A549 (cell line): ENCODE measurements around the gene C10orf88. TPM values are rescaled to one million over a fixed set of nuclear protein-coding genes. Genes with fewer than 3 reads are reported as not detected.

Experiments
- ATAC-seq, 2 experiments: fragments of 200-7000 bp in 1 of 2; fragments of >200 bp in 1 of 2; cut with Nextera tagmentation in 1 of 2; cut with Tn5 transposase in 1 of 2; 3 replicates each; pipeline versions ENCODE4 v1.8.0 to v1.9.1; 2018 to 2020; ENCODE audit warnings: mild to moderate bottlenecking in 1 of 2, moderate library complexity in 1 of 2
- CTCF ChIA-PET: fragments of 300-600 bp; sonication (Branson Sonifier 250); formaldehyde crosslinking; extraction: SDS; loops from one replicate; lab custom pipeline; 2021; ENCODE audit warnings: antibody characterized with exemption, inconsistent platforms; lab: Yijun Ruan, JAX
- POLR2A ChIA-PET: fragments of 350-600 bp; formaldehyde crosslinking; extraction: SDS; loops from one replicate; lab custom pipeline; 2021; ENCODE audit warnings: antibody characterized with exemption, inconsistent platforms; lab: Yijun Ruan, JAX
- DNase-seq, 2 experiments: peaks; one replicate each; pipeline versions ENCODE4 v3.0.0 to v3.0.0-alpha.2; 2011 to 2016; ENCODE audit warnings: low read depth in 1 of 2, low spot score in 1 of 2
- FAIRE-seq: peaks from 2 replicates; lab custom pipeline; 2011; peaks lifted over from hg19 to GRCh38; lab: Jason Lieb, UNC
- H3K27ac ChIP-seq, 2 experiments: fragments of >200 bp; sonication (Bioruptor Twin); formaldehyde crosslinking; 3 replicates each; pipeline ENCODE4 v1.5.1; 2016 to 2017
- H3K4me1 ChIP-seq: fragments of >200 bp; sonication (Bioruptor Twin); formaldehyde crosslinking; 3 replicates; pipeline ENCODE4 v1.6.1; 2016
- H3K4me2 ChIP-seq: fragments of >200 bp; sonication (Bioruptor Twin); formaldehyde crosslinking; 3 replicates; pipeline ENCODE4 v1.6.1; 2016
- H3K4me3 ChIP-seq: fragments of >200 bp; sonication (Bioruptor Twin); formaldehyde crosslinking; 3 replicates; pipeline ENCODE4 v1.5.1; 2016
- H3K9me3 ChIP-seq: fragments of >200 bp; sonication (Bioruptor Twin); formaldehyde crosslinking; 3 replicates; pipeline ENCODE4 v1.6.1; 2016
- BCL3 ChIP-seq: fragments of >200 bp; sonication (Bioruptor Twin); formaldehyde crosslinking; IDR thresholded peaks from 3 replicates; pipeline ENCODE4 v1.6.1; 2016
- BHLHE40 ChIP-seq: IDR thresholded peaks from 2 replicates; pipeline ENCODE4 v1.6.1; 2012; ENCODE audit warnings: low read depth, low read length, inconsistent platforms
- FOSL2 ChIP-seq, 2 experiments: fragments of 450-650 bp in 1 of 2; fragments of >200 bp in 1 of 2; sonication (Bioruptor Twin) in 1 of 2; formaldehyde crosslinking; IDR thresholded peaks; 2 replicates each; pipeline versions ENCODE4 v1.5.0 to v1.6.1; 2016 to 2020; ENCODE audit warnings: mild to moderate bottlenecking in 1 of 2, moderate library complexity in 1 of 2
- FOXS1 ChIP-seq: fragments of 250-450 bp; sonication (Bioruptor Pico); IDR thresholded peaks from 2 replicates; pipeline ENCODE4 v1.5.0; 2020; ENCODE audit warnings: mild to moderate bottlenecking, moderate library complexity
- HOXA7 ChIP-seq: fragments of 250-450 bp; sonication (Bioruptor Pico); IDR thresholded peaks from 2 replicates; pipeline ENCODE4 v1.5.0; 2020; ENCODE audit warnings: mild to moderate bottlenecking, moderate library complexity
- HOXB13 ChIP-seq: fragments of 250-450 bp; sonication (Bioruptor Pico); IDR thresholded peaks from 2 replicates; pipeline ENCODE4 v1.5.0; 2020; ENCODE audit warnings: low read depth, mild to moderate bottlenecking, moderate library complexity
- HOXB5 ChIP-seq: fragments of 250-450 bp; sonication (Bioruptor Pico); IDR thresholded peaks from 2 replicates; pipeline ENCODE4 v1.5.0; 2020; ENCODE audit warnings: mild to moderate bottlenecking, moderate library complexity
- JUN ChIP-seq, 2 experiments: fragments of >200 bp; sonication (Bioruptor Twin); formaldehyde crosslinking; IDR thresholded peaks; 2 replicates in 1 of 2; 3 replicates in 1 of 2; pipeline ENCODE4 v1.6.1; 2016 to 2017
- MAFK ChIP-seq: fragments of 450-650 bp; IDR thresholded peaks from 2 replicates; pipeline ENCODE4 v1.6.1; 2014; ENCODE audit not compliant: partially characterized antibody
- NPAS2 ChIP-seq: fragments of 250-450 bp; sonication (Bioruptor Pico); IDR thresholded peaks from 2 replicates; pipeline ENCODE4 v1.8.0; 2022; ENCODE audit warnings: mild to moderate bottlenecking, moderate library complexity, borderline replicate concordance
- PBX3 ChIP-seq: IDR thresholded peaks from 2 replicates; pipeline ENCODE4 v1.6.1; 2012
- PHF8 ChIP-seq: fragments of 200-600 bp; sonication (generic); IDR thresholded peaks from 2 replicates; pipeline ENCODE4 v1.6.1; 2016; ENCODE audit warnings: low read depth, mild to moderate bottlenecking, antibody characterized with exemption, moderate library complexity, borderline replicate concordance
- POLR2AphosphoS2 ChIP-seq: conservative IDR thresholded peaks from 2 replicates; pipeline ENCODE4 v1.6.1; 2012; ENCODE audit warnings: low read length, improper control_type of control experiment, inconsistent platforms
- RFX5 ChIP-seq: fragments of 450-650 bp; IDR thresholded peaks from 2 replicates; pipeline ENCODE4 v1.7.1; 2014; ENCODE audit warnings: antibody characterized with exemption, mild to moderate bottlenecking, moderate library complexity
- WGBS: methylation state at CpG from one replicate; pipeline ENCODE4 v1.1.6; 2017; ENCODE audit errors: missing lambda C conversion rate; 5-methylcytosine and 5-hydroxymethylcytosine counted together
- polyA plus RNA-seq, 4 experiments: library from polyadenylated mRNA; depleted of rRNA in 3 of 4; stranded (reverse); fragments of >200 nt; fragmentation: RNase III in 1 of 4; extraction: RNeasy Plus Mini Kit Qiagen cat#74134 plus additional on column Dnase treatment in 1 of 4; gene quantifications; 2 replicates in 3 of 4; 3 replicates in 1 of 4; pipeline ENCODE4 v1.2.3, GENCODE V29; 2011 to 2017
- TF ChIP-seq, protein P1 (sequence below): fragments of 200-600 bp; sonication (generic); IDR thresholded peaks from 2 replicates; pipeline ENCODE4 v1.6.1; 2016; ENCODE audit warnings: antibody characterized with exemption, mild to moderate bottlenecking, moderate library complexity
- TF ChIP-seq, protein P2 (sequence below): fragments of 450-650 bp; IDR thresholded peaks from 2 replicates; pipeline ENCODE4 v1.6.1; 2014; ENCODE audit warnings: antibody characterized with exemption

The C10orf88 gene
- polyA plus RNA-seq, 2 of the 4 experiments (the other 2 are of a cell fraction): 11.0 to 11.9 TPM

DNA sequence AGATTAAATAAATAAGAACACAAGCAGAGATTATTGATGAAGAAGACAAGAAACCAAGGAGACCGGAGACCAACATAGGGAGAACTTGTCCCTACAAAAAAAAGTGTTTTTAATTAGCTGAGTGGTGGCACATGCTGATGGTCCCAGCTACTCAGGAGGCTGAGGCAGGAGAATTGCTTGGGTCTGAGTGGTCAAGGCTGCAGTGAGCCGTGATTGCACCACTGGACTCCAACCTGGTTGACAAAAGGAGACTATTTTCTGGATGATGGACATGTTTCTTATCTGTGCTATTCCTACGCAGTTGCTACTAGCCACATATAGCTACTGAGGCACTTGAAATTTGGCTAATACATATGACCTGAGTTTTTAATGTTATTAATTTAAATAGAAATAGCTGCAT, 44.9 kb upstream of the C10orf88 start (continued):
- TF ChIP-seq, protein P1, sequence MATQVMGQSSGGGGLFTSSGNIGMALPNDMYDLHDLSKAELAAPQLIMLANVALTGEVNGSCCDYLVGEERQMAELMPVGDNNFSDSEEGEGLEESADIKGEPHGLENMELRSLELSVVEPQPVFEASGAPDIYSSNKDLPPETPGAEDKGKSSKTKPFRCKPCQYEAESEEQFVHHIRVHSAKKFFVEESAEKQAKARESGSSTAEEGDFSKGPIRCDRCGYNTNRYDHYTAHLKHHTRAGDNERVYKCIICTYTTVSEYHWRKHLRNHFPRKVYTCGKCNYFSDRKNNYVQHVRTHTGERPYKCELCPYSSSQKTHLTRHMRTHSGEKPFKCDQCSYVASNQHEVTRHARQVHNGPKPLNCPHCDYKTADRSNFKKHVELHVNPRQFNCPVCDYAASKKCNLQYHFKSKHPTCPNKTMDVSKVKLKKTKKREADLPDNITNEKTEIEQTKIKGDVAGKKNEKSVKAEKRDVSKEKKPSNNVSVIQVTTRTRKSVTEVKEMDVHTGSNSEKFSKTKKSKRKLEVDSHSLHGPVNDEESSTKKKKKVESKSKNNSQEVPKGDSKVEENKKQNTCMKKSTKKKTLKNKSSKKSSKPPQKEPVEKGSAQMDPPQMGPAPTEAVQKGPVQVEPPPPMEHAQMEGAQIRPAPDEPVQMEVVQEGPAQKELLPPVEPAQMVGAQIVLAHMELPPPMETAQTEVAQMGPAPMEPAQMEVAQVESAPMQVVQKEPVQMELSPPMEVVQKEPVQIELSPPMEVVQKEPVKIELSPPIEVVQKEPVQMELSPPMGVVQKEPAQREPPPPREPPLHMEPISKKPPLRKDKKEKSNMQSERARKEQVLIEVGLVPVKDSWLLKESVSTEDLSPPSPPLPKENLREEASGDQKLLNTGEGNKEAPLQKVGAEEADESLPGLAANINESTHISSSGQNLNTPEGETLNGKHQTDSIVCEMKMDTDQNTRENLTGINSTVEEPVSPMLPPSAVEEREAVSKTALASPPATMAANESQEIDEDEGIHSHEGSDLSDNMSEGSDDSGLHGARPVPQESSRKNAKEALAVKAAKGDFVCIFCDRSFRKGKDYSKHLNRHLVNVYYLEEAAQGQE: no peak

DNA sequence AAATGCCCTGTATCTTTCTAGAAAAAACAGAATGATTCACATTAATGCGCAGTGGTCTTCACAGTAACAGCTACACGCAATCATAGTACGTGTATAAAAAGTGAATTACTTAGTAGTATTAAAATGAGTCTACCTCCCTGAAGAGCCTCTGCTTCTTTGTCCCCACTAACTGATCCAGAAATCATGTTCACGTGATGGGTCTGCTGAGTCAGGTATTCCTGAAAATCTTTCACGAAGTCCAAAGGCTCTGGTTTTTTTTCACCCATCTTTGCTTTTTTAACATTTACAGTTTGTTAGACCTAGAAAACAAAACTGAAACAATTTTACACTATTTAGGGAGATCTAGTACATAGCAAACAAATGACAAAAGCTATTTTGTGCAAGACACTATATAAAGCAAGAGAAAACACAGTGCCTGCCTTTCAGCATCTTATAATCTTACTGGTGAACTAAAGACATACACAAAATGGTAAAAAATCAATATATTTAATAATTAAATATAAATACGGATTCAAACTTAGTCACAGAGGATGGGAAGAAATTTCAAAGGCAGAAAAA, 44.4 kb upstream of the C10orf88 start:
- H3K9me3 ChIP-seq: no peaks in the 10 kb centered on the region
- FAIRE-seq: no peak
- no peak overlapping the region for H3K27ac ChIP-seq
- no peak for ATAC-seq
- ChIA-PET CTCF (interaction anchor here (2.9 kb wide), 1 partner anchor 17 kb away, joined by 10 read pairs; no protein-coding TSS in a partner anchor), POLR2A (interaction anchor here (1.1 kb wide), 1 partner anchor 17 kb away, joined by 4 read pairs; no protein-coding TSS in a partner anchor)
- 93% methylated on average over 6 of the region's 6 CpGs for WGBS
- TF ChIP-seq MAFK (peak; percentile 50), FOSL2 (IDR thresholded peaks at IDR 0.05) (no peak), FOSL2 (CRISPR knock-in tag; IDR thresholded peaks at IDR 0.05) (no peak)
- H3K4me3 ChIP-seq: no peak overlapping the region
- no peak overlapping the region for H3K4me2 ChIP-seq
- H3K4me1 ChIP-seq: peaks cover 5% of the 10 kb centered on the region; the same call in 1 of the 3 replicates
- DNase-seq: no peak

DNA sequence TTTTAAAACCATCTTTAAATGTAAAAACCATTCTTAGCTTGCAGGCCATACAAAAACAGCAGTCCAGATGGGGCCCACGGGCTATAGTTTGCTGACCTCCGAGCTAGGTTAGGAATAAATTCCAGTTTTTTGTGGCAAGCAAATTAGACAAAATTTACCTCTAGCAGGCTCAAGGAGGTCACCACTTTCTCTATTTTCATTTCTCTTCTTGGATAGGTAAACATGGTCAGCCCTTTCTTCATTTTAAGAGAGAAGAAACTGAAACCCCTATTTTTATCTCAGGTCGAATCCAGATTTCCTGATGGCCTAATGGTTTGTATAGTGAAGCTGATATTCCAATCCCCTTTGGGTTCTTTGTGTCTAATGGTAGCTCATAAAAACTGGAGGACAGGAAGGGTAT, 43.8 kb upstream of the C10orf88 start:
- no peak overlapping the region for H3K4me2 ChIP-seq
- ATAC-seq (no peak), FAIRE-seq (no peak), DNase-seq (no peak)
- WGBS: 85% methylated on average over 3 of the region's 3 CpGs
- ChIA-PET CTCF (interaction anchor here (2.4 kb wide), 1 partner anchor 16 kb away, joined by 9 read pairs; no protein-coding TSS in a partner anchor), POLR2A (interaction anchor here (1.1 kb wide), 1 partner anchor 17 kb away, joined by 4 read pairs; no protein-coding TSS in a partner anchor)
- peaks cover 5% of the 10 kb centered on the region; the same call in 1 of the 3 replicates for H3K4me1 ChIP-seq
- no peaks in the 10 kb centered on the region for H3K9me3 ChIP-seq
- H3K27ac ChIP-seq: no peak overlapping the region
- no peak overlapping the region for H3K4me3 ChIP-seq
- TF ChIP-seq BCL3 (no peak), BHLHE40 (no peak), POLR2AphosphoS2 (no peak), NPAS2 (CRISPR knock-in tag) (no peak), MAFK (no peak), RFX5 (no peak), PHF8 (no peak), HOXB5 (CRISPR knock-in tag) (no peak), HOXA7 (no peak), FOXS1 (CRISPR knock-in tag) (no peak), PBX3 (no peak)

- Histone ChIP-seq H3K4me2 (no peak overlapping the region), H3K27ac (no peak overlapping the region), H3K4me3 (no peak overlapping the region), H3K4me1 (peaks cover 5% of the 10 kb centered on the region; the same call in 1 of the 3 replicates), H3K9me3 (no peaks in the 10 kb centered on the region)
- TF ChIP-seq HOXB13 (CRISPR knock-in tag) (no peak), JUN (IDR thresholded peaks at IDR 0.05) (no peak)
- TF ChIP-seq, protein P2, sequence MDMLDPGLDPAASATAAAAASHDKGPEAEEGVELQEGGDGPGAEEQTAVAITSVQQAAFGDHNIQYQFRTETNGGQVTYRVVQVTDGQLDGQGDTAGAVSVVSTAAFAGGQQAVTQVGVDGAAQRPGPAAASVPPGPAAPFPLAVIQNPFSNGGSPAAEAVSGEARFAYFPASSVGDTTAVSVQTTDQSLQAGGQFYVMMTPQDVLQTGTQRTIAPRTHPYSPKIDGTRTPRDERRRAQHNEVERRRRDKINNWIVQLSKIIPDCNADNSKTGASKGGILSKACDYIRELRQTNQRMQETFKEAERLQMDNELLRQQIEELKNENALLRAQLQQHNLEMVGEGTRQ: no peak
- CTCF ChIA-PET: interaction anchor here (1.0 to 2.4 kb wide), 2 partner anchors 14 to 16 kb away, joined by 4 to 9 read pairs; partner anchors contain the start of gene PSTK
- DNase-seq (no peak), FAIRE-seq (no peak), ATAC-seq (no peak)
- 95% methylated on average over 4 of the region's 4 CpGs for WGBS
- POLR2A ChIA-PET: no interaction called here
These were observed 41.9 kb upstream of the C10orf88 start for GRCh38 chr10:122995936-122996335.
